Measurements from ENCODE around the gene S100A14. TPM values are rescaled to one million over a fixed set of nuclear protein-coding genes. Genes with fewer than 3 reads are reported as not detected.

S100A14 gene
- total and polyA plus RNA-seq, 4 donors = 1.7 to 4.4 (median 3.3) TPM

GRCh38 chr1:153649137-153649862 lies 33.2 kb upstream of the S100A14 start:
- Histone ChIP-seq H3K27me3 (ENCODE audit: control insufficient read depth in 4 of 4, insufficient read depth in 4 of 4, low read length in 3 of 4) (no peaks in the 10 kb centered on the region), H3K4me1 (ENCODE audit: control insufficient read depth in 4 of 4, insufficient read depth in 4 of 4, low read length in 3 of 4) (peaks cover 0 to 22% (median 11%) of the 10 kb centered on the region in 4 donors), H3K36me3 (ENCODE audit: control insufficient read depth in 4 of 4, insufficient read depth in 3 of 4, low read depth in 1 of 4, low read length in 3 of 4) (peaks cover 8 to 16% (median 15%) of the 10 kb centered on the region in 4 donors), H3K4me3 (ENCODE audit: low read depth in 1 of 3, low read length in 3 of 3) (no peak overlapping the region), H3K9me3 (ENCODE audit: control insufficient read depth in 4 of 4, low read length in 3 of 4) (no peaks in the 10 kb centered on the region), H3K9ac (ENCODE audit: low read depth in 1 of 2, low read length in 2 of 2) (no peak overlapping the region), H3K27ac (ENCODE audit: low read depth in 1 of 2, low read length in 2 of 2) (no peak overlapping the region)
- peak; percentile 60 for DNase-seq (ENCODE audit: low spot score)
- TF ChIP-seq REST (IDR thresholded peaks at IDR 0.05) (no peak), GABPA (IDR thresholded peaks at IDR 0.05 in 1 of 2, conservative IDR thresholded peaks at IDR 0.05 in 1 of 2) (no peak), JUND (IDR thresholded peaks at IDR 0.05) (no peak), ATF3 (IDR thresholded peaks at IDR 0.05) (no peak), SP1 (IDR thresholded peaks at IDR 0.05) (no peak), TAF1 (conservative IDR thresholded peaks at IDR 0.05) (no peak), MAX (IDR thresholded peaks at IDR 0.05) (no peak), HNF4G (IDR thresholded peaks at IDR 0.05) (no peak), NR2F2 (IDR thresholded peaks at IDR 0.05) (no peak), EGR1 (IDR thresholded peaks at IDR 0.05; ENCODE audit: low read depth in 2 of 2) (no peak), FOXA1 (IDR thresholded peaks at IDR 0.05) (no peak), RAD21 (IDR thresholded peaks at IDR 0.05) (no peak)
- 63% methylated on average over 3 of the region's 3 CpGs for whole genome bisulfite sequencing

- H3K4me3 ChIP-seq (ENCODE audit: low read depth in 1 of 3, low read length in 3 of 3) = no peak overlapping the region
- H3K9ac ChIP-seq (ENCODE audit: low read depth in 1 of 2, low read length in 2 of 2) = no peak overlapping the region
- no peak overlapping the region for H3K27ac ChIP-seq (ENCODE audit: low read depth in 1 of 2, low read length in 2 of 2)
- peaks cover 0 to 33% (median 21%) of the 10 kb centered on the region in 4 donors for H3K4me1 ChIP-seq (ENCODE audit: control insufficient read depth in 4 of 4, insufficient read depth in 4 of 4, low read length in 3 of 4)
- no peak for DNase-seq (ENCODE audit: low spot score)
- no peak for TF ChIP-seq YY1 (IDR thresholded peaks at IDR 0.05)
- no peak for TF ChIP-seq FOXA2 (IDR thresholded peaks at IDR 0.05)
- TF ChIP-seq SP1 (IDR thresholded peaks at IDR 0.05) = no peak
- TF ChIP-seq CTCF (IDR thresholded peaks at IDR 0.05; ENCODE audit: low read depth, low read length, missing input control) = no peak
- no peak for TF ChIP-seq NR2F2 (IDR thresholded peaks at IDR 0.05)
- no peak for TF ChIP-seq HNF4A (conservative IDR thresholded peaks at IDR 0.05)
- TF ChIP-seq TAF1 (conservative IDR thresholded peaks at IDR 0.05) = no peak
- no peak for TF ChIP-seq RAD21 (IDR thresholded peaks at IDR 0.05)
- TF ChIP-seq ATF3 (IDR thresholded peaks at IDR 0.05) = no peak
- TF ChIP-seq JUND (IDR thresholded peaks at IDR 0.05) = no peak
- no peak for TF ChIP-seq RXRA (IDR thresholded peaks at IDR 0.05)
- no peak for TF ChIP-seq REST (IDR thresholded peaks at IDR 0.05)
- no peak for TF ChIP-seq MAX (IDR thresholded peaks at IDR 0.05)
- no peak for TF ChIP-seq HNF4G (IDR thresholded peaks at IDR 0.05)
- TF ChIP-seq EGR1 (IDR thresholded peaks at IDR 0.05; ENCODE audit: low read depth in 2 of 2) = no peak
- WGBS = 92% methylated on average over 10 of the region's 10 CpGs
- H3K36me3 ChIP-seq (ENCODE audit: control insufficient read depth in 4 of 4, insufficient read depth in 3 of 4, low read depth in 1 of 4, low read length in 3 of 4) = peaks cover 8 to 20% (median 17%) of the 10 kb centered on the region in 4 donors
- no peaks in the 10 kb centered on the region for H3K9me3 ChIP-seq (ENCODE audit: control insufficient read depth in 4 of 4, low read length in 3 of 4)
- no peaks in the 10 kb centered on the region for H3K27me3 ChIP-seq (ENCODE audit: control insufficient read depth in 4 of 4, insufficient read depth in 4 of 4, low read length in 3 of 4)
Observed at GRCh38 chr1:153648000-153648643, 32.0 kb upstream of the S100A14 start.
